ENCODE measurements around the gene TBC1D14. TPM values are rescaled to one million over a fixed set of nuclear protein-coding genes. Genes with fewer than 3 reads are reported as not detected.

Gene TBC1D14
- polyA plus RNA-seq, 1 of the 3 experiments (the other 2 are of a cell fraction): 39.5 TPM

DNA sequence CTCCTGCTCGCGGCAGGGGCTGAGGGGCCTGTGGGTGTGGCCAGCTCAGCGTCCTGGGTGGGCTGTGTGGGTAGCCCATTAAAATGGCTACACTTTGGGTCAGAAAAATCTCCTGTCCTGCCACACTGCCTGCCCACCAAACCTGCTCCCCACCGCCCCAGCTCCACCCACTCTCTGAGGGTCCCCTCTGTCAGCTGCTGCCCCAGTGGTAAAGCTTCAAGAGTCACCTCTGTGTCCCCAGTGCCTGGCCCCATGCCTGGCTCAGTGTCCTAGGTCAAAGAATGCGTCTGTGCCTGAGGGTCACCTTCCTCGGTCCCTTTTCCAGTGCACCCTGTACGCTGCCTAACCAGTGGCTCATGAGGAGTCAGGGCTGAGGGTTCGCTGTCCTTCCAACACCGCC lies 108.7 kb downstream of the TBC1D14 start:
- TF ChIP-seq, protein P1, sequence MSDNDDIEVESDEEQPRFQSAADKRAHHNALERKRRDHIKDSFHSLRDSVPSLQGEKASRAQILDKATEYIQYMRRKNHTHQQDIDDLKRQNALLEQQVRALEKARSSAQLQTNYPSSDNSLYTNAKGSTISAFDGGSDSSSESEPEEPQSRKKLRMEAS (IDR thresholded peaks at IDR 0.05; ENCODE audit: low read depth): no peak
- TF ChIP-seq TAF1 (IDR thresholded peaks at IDR 0.05; ENCODE audit: borderline replicate concordance, low read depth, low read length) (no peak), RXRA (IDR thresholded peaks at IDR 0.05; ENCODE audit: borderline replicate concordance, low read depth) (no peak), NRF1 (IDR thresholded peaks at IDR 0.05; ENCODE audit: low read depth, low read length) (no peak), FOSL2 (IDR thresholded peaks at IDR 0.05; ENCODE audit: borderline replicate concordance, low read depth) (no peak), POLR2AphosphoS5 (IDR thresholded peaks at IDR 0.05; ENCODE audit: low read depth, low read length) (no peak), RFX5 (IDR thresholded peaks at IDR 0.05; ENCODE audit: low read length) (no peak), FOXJ3 (CRISPR knock-in tag; IDR thresholded peaks at IDR 0.05) (no peak), RCOR1 (IDR thresholded peaks at IDR 0.05; ENCODE audit: low read length) (no peak), GATA2 (CRISPR knock-in tag; IDR thresholded peaks at IDR 0.05) (no peak), FOXM1 (IDR thresholded peaks at IDR 0.05; ENCODE audit: low read depth) (no peak), GABPA (IDR thresholded peaks at IDR 0.05; ENCODE audit: low read depth) (no peak), SIN3A (IDR thresholded peaks at IDR 0.05; ENCODE audit: borderline replicate concordance, low read depth, low read length) (no peak), ELF1 (IDR thresholded peaks at IDR 0.05) (no peak), YY1 (IDR thresholded peaks at IDR 0.05; ENCODE audit: low read depth) (no peak)
- TF ChIP-seq, protein P2, sequence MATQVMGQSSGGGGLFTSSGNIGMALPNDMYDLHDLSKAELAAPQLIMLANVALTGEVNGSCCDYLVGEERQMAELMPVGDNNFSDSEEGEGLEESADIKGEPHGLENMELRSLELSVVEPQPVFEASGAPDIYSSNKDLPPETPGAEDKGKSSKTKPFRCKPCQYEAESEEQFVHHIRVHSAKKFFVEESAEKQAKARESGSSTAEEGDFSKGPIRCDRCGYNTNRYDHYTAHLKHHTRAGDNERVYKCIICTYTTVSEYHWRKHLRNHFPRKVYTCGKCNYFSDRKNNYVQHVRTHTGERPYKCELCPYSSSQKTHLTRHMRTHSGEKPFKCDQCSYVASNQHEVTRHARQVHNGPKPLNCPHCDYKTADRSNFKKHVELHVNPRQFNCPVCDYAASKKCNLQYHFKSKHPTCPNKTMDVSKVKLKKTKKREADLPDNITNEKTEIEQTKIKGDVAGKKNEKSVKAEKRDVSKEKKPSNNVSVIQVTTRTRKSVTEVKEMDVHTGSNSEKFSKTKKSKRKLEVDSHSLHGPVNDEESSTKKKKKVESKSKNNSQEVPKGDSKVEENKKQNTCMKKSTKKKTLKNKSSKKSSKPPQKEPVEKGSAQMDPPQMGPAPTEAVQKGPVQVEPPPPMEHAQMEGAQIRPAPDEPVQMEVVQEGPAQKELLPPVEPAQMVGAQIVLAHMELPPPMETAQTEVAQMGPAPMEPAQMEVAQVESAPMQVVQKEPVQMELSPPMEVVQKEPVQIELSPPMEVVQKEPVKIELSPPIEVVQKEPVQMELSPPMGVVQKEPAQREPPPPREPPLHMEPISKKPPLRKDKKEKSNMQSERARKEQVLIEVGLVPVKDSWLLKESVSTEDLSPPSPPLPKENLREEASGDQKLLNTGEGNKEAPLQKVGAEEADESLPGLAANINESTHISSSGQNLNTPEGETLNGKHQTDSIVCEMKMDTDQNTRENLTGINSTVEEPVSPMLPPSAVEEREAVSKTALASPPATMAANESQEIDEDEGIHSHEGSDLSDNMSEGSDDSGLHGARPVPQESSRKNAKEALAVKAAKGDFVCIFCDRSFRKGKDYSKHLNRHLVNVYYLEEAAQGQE (IDR thresholded peaks at IDR 0.05; ENCODE audit: low read depth, low read length): no peak
- TF ChIP-seq, protein P3, sequence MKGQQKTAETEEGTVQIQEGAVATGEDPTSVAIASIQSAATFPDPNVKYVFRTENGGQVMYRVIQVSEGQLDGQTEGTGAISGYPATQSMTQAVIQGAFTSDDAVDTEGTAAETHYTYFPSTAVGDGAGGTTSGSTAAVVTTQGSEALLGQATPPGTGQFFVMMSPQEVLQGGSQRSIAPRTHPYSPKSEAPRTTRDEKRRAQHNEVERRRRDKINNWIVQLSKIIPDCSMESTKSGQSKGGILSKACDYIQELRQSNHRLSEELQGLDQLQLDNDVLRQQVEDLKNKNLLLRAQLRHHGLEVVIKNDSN (IDR thresholded peaks at IDR 0.05; ENCODE audit: borderline replicate concordance, low read depth): no peak
- TF ChIP-seq, protein P4, sequence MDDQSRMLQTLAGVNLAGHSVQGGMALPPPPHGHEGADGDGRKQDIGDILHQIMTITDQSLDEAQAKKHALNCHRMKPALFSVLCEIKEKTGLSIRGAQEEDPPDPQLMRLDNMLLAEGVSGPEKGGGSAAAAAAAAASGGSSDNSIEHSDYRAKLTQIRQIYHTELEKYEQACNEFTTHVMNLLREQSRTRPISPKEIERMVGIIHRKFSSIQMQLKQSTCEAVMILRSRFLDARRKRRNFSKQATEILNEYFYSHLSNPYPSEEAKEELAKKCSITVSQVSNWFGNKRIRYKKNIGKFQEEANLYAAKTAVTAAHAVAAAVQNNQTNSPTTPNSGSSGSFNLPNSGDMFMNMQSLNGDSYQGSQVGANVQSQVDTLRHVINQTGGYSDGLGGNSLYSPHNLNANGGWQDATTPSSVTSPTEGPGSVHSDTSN (IDR thresholded peaks at IDR 0.05): no peak
- TF ChIP-seq, protein P5, sequence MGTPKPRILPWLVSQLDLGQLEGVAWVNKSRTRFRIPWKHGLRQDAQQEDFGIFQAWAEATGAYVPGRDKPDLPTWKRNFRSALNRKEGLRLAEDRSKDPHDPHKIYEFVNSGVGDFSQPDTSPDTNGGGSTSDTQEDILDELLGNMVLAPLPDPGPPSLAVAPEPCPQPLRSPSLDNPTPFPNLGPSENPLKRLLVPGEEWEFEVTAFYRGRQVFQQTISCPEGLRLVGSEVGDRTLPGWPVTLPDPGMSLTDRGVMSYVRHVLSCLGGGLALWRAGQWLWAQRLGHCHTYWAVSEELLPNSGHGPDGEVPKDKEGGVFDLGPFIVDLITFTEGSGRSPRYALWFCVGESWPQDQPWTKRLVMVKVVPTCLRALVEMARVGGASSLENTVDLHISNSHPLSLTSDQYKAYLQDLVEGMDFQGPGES (IDR thresholded peaks at IDR 0.05; ENCODE audit: low read depth, low read length): no peak
- TF ChIP-seq, protein P6, sequence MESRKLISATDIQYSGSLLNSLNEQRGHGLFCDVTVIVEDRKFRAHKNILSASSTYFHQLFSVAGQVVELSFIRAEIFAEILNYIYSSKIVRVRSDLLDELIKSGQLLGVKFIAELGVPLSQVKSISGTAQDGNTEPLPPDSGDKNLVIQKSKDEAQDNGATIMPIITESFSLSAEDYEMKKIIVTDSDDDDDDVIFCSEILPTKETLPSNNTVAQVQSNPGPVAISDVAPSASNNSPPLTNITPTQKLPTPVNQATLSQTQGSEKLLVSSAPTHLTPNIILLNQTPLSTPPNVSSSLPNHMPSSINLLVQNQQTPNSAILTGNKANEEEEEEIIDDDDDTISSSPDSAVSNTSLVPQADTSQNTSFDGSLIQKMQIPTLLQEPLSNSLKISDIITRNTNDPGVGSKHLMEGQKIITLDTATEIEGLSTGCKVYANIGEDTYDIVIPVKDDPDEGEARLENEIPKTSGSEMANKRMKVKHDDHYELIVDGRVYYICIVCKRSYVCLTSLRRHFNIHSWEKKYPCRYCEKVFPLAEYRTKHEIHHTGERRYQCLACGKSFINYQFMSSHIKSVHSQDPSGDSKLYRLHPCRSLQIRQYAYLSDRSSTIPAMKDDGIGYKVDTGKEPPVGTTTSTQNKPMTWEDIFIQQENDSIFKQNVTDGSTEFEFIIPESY (IDR thresholded peaks at IDR 0.05; ENCODE audit: borderline replicate concordance, low read depth): no peak
- H3K4me2 ChIP-seq: no peak overlapping the region
- no peak overlapping the region for H3K9ac ChIP-seq
- WGBS (ENCODE audit: low lambda C conversion rate): 100% methylated on average over 4 of the region's 9 CpGs
- H3K36me3 ChIP-seq (replicated peaks in 1 of 2; ENCODE audit: control insufficient read depth in 1 of 2, insufficient read depth in 2 of 2, low read length in 1 of 2): peaks cover 17 to 39% of the 10 kb centered on the region in 2 experiments
- no peaks in the 10 kb centered on the region for H3K9me2 ChIP-seq
- no peak overlapping the region for H2AFZ ChIP-seq (ENCODE audit: low read depth)
- ChIA-PET CTCF (interaction anchor here (0.7 to 1.3 kb wide), 3 partner anchors 18 to 373 kb away, joined by 3 to 7 read pairs (median 3); no protein-coding TSS in a partner anchor), POLR2A (no interaction called here)
- no peaks in the 10 kb centered on the region; the same call in 1 of the 2 replicates for H3K79me2 ChIP-seq (ENCODE audit: insufficient read depth)
- H4K20me1 ChIP-seq (ENCODE audit: insufficient read depth): no peaks in the 10 kb centered on the region
- no peaks in the 10 kb centered on the region for H3K9me3 ChIP-seq
- H3F3A ChIP-seq (replicated peaks; ENCODE audit: insufficient read depth): no peaks in the 10 kb centered on the region
- DNase-seq: no peak
- H3K27ac ChIP-seq (ENCODE audit: low read depth in 2 of 2, low read length in 1 of 2): no peak overlapping the region
- peaks cover under 1 to 6% of the 10 kb centered on the region in 2 experiments; a peak in 2 of 4 replicates for H3K4me1 ChIP-seq (ENCODE audit: control insufficient read depth in 1 of 2, insufficient read depth in 2 of 2, low read depth in 1 of 2, low read length in 1 of 2)
- H3K27me3 ChIP-seq (ENCODE audit: insufficient read depth): no peaks in the 10 kb centered on the region
- no peak overlapping the region for H3K4me3 ChIP-seq (ENCODE audit: low read depth in 2 of 2, low read length in 1 of 2)
